BLaER1 treated with 17β-estradiol and CSF1 and Interleukin-3, amounts not matched to agents 10 nM and 100 nM (cell line): ENCODE measurements around the gene LNPK.

ENCODE experiments used
- H3K27ac ChIP-seq, 11 experiments: shearing (Covaris generic); formaldehyde crosslinking; 2 replicates each; pipeline ENCODE4 v1.8.1; 2022
- H3K27me3 ChIP-seq, 11 experiments: shearing (Covaris generic); formaldehyde crosslinking; 2 replicates each; pipeline ENCODE4 v1.8.1; 2022
- H3K36me3 ChIP-seq, 11 experiments: shearing (Covaris generic); formaldehyde crosslinking; 2 replicates each; pipeline ENCODE4 v1.8.1; 2022
- H3K4me1 ChIP-seq, 10 experiments: shearing (Covaris generic); formaldehyde crosslinking; 2 replicates each; pipeline ENCODE4 v1.8.1; 2022
- H3K4me2 ChIP-seq, 11 experiments: shearing (Covaris generic); formaldehyde crosslinking; 2 replicates each; pipeline ENCODE4 v1.8.1; 2022
- H3K4me3 ChIP-seq, 10 experiments: shearing (Covaris generic); formaldehyde crosslinking; 2 replicates each; pipeline ENCODE4 v1.8.1; 2022
- H3K9ac ChIP-seq, 11 experiments: shearing (Covaris generic); formaldehyde crosslinking; 2 replicates each; pipeline ENCODE4 v1.8.1; 2022
- H3K9me3 ChIP-seq, 11 experiments: shearing (Covaris generic); formaldehyde crosslinking; replicated peaks in 1 of 11; 2 replicates each; pipeline ENCODE4 v1.8.1; 2022
- H4K20me1 ChIP-seq, 11 experiments: shearing (Covaris generic); formaldehyde crosslinking; 2 replicates each; pipeline ENCODE4 v1.8.1; 2022
- Cebpa-rat ChIP-seq, 11 experiments: shearing (Covaris generic); IDR thresholded peaks; 2 replicates each; pipeline ENCODE4 v1.8.1; 2022

Gene LNPK, protein sequence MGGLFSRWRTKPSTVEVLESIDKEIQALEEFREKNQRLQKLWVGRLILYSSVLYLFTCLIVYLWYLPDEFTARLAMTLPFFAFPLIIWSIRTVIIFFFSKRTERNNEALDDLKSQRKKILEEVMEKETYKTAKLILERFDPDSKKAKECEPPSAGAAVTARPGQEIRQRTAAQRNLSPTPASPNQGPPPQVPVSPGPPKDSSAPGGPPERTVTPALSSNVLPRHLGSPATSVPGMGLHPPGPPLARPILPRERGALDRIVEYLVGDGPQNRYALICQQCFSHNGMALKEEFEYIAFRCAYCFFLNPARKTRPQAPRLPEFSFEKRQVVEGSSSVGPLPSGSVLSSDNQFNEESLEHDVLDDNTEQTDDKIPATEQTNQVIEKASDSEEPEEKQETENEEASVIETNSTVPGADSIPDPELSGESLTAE

DNA sequence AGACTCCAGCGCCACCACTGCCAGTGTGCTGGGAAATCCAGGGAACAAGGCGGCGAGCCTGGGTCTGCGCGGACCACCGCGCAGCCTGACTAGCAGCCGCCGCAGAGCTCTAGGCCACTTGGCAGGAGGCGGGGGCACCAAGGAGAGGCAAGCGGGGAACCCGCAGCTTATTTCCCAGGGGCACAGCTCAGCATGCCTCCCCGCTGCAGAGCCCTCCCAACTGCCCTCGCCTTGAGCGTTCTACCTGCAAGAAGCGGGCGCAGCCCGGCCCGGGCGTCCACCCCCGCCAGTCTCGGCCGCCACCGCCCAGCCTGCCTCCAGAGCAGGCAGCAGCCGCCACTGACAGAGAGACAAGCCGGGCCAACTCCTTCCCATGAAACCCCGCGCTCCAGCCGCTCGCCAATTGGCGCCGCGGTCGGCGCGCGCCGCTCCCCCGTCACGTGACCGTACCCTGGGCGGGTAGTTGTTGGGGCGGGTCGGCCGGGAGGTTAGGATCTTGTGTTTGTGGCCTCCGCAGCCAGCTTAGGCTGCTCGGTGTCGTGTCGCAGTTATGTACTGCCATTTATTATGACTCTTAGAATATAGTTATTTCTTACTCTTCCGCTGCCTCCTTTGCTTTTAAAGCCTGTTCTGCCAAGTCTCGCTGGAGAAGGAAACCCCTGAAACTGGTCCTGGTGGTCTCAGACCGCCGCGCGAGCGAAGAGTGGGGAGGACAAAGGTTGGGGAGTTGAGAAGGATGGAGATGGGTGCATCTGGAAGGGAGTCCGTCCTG lies at the start of gene LNPK:
TSS of gene LNPK (minus strand) at position 352 of the 772 bp plus-strand sequence. CDS start 6,683 bp downstream, outside the sequence.
- Histone ChIP-seq H4K20me1 (peaks cover 0 to 9% (median 0%) of the 10 kb centered on the region in 11 experiments; a peak in 3 of 22 replicates), H3K4me1 (peaks cover 10 to 20% (median 17%) of the 10 kb centered on the region in 10 experiments), H3K9me3 (no peaks in the 10 kb centered on the region; a peak in 2 of 22 replicates), H3K4me2 (peak within 1 kb of the TSS; percentile 75 to 97 (median 87)), H3K27me3 (no peaks in the 10 kb centered on the region), H3K9ac (peak within 1 kb of the TSS; percentile 84 to 92 (median 86)), H3K27ac (peak within 1 kb of the TSS; percentile 69 to 95 (median 82)), H3K4me3 (peak within 1 kb of the TSS; percentile 77 to 94 (median 82)), H3K36me3 (no peaks in the 10 kb centered on the region)
- no peak for TF ChIP-seq Cebpa-rat (IDR thresholded peaks at IDR 0.05)

DNA sequence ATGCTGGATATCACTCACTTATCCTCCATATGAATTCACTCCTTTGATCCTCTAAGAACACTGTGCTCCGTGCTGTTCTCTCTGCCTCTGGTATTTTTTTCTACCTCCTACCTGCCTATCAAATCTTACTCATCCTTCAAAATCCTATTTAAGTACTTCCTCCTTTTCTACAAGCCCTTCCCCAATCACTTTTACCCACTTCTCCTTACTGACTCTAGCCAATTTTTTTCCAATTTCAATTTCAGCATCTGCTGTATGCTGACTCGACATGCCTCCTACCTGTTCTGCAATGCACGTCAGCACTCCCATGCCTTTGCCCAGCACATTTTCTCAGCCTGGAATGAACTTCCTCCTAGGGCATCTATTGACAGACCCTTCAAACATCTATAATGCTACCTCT lies 37.3 kb upstream of the LNPK start:
- no peaks in the 10 kb centered on the region for H4K20me1 ChIP-seq
- no peak overlapping the region for H3K9ac ChIP-seq
- H3K4me3 ChIP-seq, result no peak overlapping the region

DNA sequence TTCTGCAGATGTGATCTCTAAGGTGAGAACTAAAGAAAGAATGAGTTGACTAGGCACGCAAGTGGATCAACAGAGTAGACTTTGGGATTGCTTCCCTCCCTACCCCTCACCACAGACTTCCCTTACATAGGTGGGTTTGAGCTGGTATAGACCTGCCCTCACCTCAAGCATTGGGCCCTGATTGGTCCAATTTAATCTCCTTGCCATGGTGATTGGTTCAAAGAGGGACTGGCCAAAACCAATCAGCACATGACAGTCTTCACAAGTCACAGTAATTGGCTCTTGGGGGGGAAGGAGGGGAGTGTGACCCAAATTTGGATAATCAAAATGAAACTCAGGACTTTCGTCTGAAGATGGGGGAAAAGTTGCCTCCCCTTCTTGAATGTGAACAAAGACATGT lies 36.6 kb upstream of the LNPK start:
- TF ChIP-seq Cebpa-rat (IDR thresholded peaks at IDR 0.05), result no peak
- Histone ChIP-seq H3K27ac (no peak overlapping the region), H3K9ac (no peak overlapping the region), H3K9me3 (no peaks in the 10 kb centered on the region), H3K36me3 (no peaks in the 10 kb centered on the region), H4K20me1 (no peaks in the 10 kb centered on the region), H3K4me2 (no peak overlapping the region), H3K4me1 (peaks cover 0 to 9% (median 0%) of the 10 kb centered on the region in 10 experiments; a peak in 2 of 20 replicates), H3K27me3 (no peaks in the 10 kb centered on the region), H3K4me3 (no peak overlapping the region)

More for the DNA sequence above, 37.3 kb upstream of the LNPK start:
- H3K9me3 ChIP-seq, result no peaks in the 10 kb centered on the region
- no peaks in the 10 kb centered on the region for H3K36me3 ChIP-seq
- no peak overlapping the region for H3K4me2 ChIP-seq
- H3K4me1 ChIP-seq, result peaks cover 0 to 9% (median 0%) of the 10 kb centered on the region in 10 experiments; a peak in 2 of 20 replicates
- no peak overlapping the region for H3K27ac ChIP-seq
- no peaks in the 10 kb centered on the region for H3K27me3 ChIP-seq
- no peak for TF ChIP-seq Cebpa-rat (IDR thresholded peaks at IDR 0.05)

DNA sequence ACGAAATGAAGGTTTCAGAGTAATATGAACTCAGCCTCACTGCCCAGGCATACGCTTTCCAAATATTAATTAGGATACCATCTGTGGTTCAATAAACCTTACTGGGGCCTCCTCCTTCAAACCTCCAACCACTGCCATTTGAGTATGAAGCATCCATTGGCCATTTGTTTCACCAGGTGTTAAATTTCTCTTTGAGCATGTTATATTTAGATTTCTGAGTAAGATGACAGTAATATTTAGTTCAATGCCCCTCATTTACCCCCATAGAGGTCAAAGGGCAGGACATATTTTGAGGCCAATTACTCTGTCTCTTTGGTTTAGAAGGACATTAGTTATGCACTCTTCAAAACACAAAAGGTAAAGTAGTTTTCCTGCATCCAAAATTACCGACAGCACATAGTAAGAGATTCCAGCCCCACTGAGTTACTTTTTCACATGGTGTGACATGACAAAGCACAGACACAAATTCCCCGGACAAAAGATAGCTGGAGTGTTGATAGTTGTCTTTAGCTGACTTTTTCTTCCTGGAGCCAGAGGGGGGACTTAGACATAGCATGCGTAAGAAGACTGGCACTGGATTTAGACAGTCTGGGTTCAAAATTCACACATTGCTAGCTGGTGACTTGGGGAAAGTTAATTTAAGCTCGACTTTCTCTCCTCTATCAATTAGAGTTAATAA lies 33.1 kb upstream of the LNPK start:
- no peak overlapping the region for H3K4me3 ChIP-seq
- no peaks in the 10 kb centered on the region for H3K36me3 ChIP-seq
- no peak overlapping the region for H3K27ac ChIP-seq
- no peak for TF ChIP-seq Cebpa-rat (IDR thresholded peaks at IDR 0.05)
- H3K9ac ChIP-seq, result no peak overlapping the region
- H4K20me1 ChIP-seq, result no peaks in the 10 kb centered on the region
- H3K27me3 ChIP-seq, result no peaks in the 10 kb centered on the region
- H3K9me3 ChIP-seq, result no peaks in the 10 kb centered on the region
- H3K4me2 ChIP-seq, result no peak overlapping the region
- peaks cover 0 to 9% (median 0%) of the 10 kb centered on the region in 10 experiments; a peak in 2 of 20 replicates for H3K4me1 ChIP-seq

DNA sequence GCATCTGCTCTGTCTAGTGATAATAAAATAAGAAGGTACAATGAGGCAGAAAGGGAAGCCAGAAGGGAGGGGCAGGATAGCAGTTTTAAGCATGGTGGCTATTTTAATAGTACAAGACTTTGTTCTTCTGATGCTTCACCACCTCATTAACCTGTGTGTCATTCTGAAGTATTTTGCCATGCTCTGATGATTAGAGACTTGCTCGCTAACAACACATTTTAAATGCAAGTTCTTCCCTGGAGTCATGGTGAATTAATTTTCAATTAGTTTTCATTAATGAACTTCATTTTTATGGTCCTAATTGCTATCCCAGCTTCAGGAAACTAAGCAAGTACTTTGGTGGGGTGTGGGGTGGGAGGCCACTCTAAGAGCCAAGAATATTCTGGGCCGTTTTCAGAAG lies 25.7 kb upstream of the LNPK start:
- Histone ChIP-seq H3K9me3 (no peaks in the 10 kb centered on the region), H3K36me3 (no peaks in the 10 kb centered on the region), H3K27me3 (no peaks in the 10 kb centered on the region), H3K4me1 (peaks cover 0 to 14% (median 0%) of the 10 kb centered on the region in 10 experiments; a peak in 2 of 20 replicates), H3K9ac (no peak overlapping the region), H3K4me2 (no peak overlapping the region), H3K4me3 (no peak overlapping the region), H4K20me1 (no peaks in the 10 kb centered on the region; a peak in 1 of 22 replicates), H3K27ac (no peak overlapping the region)
- no peak for TF ChIP-seq Cebpa-rat (IDR thresholded peaks at IDR 0.05)

DNA sequence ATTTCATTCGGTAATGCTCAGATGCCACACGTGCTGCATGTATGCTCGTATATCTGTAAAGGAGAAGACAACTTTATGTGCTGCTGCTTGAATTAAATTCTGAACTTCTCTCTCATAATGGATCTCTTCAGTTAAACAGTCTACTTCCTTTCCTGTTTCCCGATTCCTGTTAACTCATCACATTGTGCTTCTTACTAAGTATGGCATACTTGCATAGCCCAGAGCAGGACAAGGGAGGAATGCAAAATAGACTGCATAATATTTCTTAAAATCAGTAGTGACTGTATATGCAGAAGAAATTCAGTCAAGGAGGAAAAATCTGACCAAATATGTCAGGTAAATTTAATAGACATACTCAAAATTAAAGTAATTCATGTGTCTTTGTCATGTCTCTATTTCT lies 23.9 kb upstream of the LNPK start:
- H3K4me1 ChIP-seq, result peaks cover 0 to 14% (median 0%) of the 10 kb centered on the region in 10 experiments; a peak in 2 of 20 replicates
- H3K9ac ChIP-seq, result no peak overlapping the region
- H3K27ac ChIP-seq, result no peak overlapping the region
- no peak overlapping the region for H3K4me3 ChIP-seq
- no peaks in the 10 kb centered on the region for H3K27me3 ChIP-seq
- H3K36me3 ChIP-seq, result no peaks in the 10 kb centered on the region
- H3K4me2 ChIP-seq, result no peak overlapping the region
- TF ChIP-seq Cebpa-rat (IDR thresholded peaks at IDR 0.05), result no peak
- H4K20me1 ChIP-seq, result no peaks in the 10 kb centered on the region; a peak in 1 of 22 replicates
- H3K9me3 ChIP-seq, result no peaks in the 10 kb centered on the region

DNA sequence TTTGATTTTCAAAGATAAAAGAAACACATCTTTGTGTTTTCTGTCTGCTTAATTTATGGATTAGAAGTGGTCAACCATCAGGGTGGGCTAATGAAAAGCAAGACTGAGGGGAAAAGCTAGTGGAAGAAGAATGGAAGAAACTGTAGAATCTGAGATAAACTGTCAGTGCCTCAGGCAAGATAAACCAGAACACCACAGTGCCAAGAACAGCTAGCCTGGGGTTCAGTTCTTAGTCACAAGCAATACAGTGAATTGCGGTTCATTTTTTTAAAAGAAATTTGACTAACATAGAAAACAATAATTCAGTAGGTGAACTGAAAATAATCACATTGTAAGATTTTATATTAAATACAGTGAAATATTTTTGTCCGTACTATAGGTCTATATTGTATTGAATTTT lies 22.0 kb upstream of the LNPK start:
- no peak for TF ChIP-seq Cebpa-rat (IDR thresholded peaks at IDR 0.05)
- peaks cover 0 to 8% (median 0%) of the 10 kb centered on the region in 11 experiments; a peak in 1 of 22 replicates for H3K9me3 ChIP-seq
- no peaks in the 10 kb centered on the region for H3K27me3 ChIP-seq
- H3K9ac ChIP-seq, result no peak overlapping the region
- no peaks in the 10 kb centered on the region for H3K36me3 ChIP-seq
- H3K27ac ChIP-seq, result no peak overlapping the region
- H3K4me3 ChIP-seq, result no peak overlapping the region
- no peak overlapping the region for H3K4me2 ChIP-seq
- no peaks in the 10 kb centered on the region; a peak in 1 of 22 replicates for H4K20me1 ChIP-seq
- H3K4me1 ChIP-seq, result peaks cover 0 to 14% (median 0%) of the 10 kb centered on the region in 10 experiments; a peak in 2 of 20 replicates

DNA sequence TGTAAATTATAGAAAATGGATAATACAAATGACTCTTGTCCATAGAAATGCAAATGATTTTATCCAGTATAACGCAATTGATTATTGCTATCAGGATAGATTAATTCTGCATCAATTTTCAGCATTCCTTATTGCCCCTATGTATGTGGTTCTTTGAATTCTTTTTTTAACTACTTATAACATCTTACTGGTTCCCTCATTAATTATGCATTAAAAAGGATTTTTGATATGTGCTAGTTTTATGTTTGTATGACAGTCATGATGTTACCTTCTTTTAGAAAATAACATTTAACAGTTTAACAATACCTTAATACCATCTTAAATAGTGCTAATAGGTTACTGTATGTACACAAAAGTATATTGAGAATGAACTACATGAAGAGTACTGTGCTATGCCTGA lies 20.0 kb upstream of the LNPK start:
- Histone ChIP-seq H3K9me3 (peaks cover 0 to 8% (median 0%) of the 10 kb centered on the region in 11 experiments; a peak in 1 of 22 replicates), H3K9ac (no peak overlapping the region), H3K4me1 (peaks cover 0 to 14% (median 0%) of the 10 kb centered on the region in 10 experiments; a peak in 2 of 20 replicates), H4K20me1 (no peaks in the 10 kb centered on the region), H3K4me3 (no peak overlapping the region), H3K36me3 (no peaks in the 10 kb centered on the region), H3K27ac (no peak overlapping the region), H3K27me3 (no peaks in the 10 kb centered on the region), H3K4me2 (no peak overlapping the region)
- TF ChIP-seq Cebpa-rat (IDR thresholded peaks at IDR 0.05), result no peak
